Vagina (tissue), 2 donors: Measurements from ENCODE around the gene TUBA4B.

ENCODE experiments used
- POLR2A ChIP-seq, 2 donors: fragments of 450-650 bp; IDR thresholded peaks; one replicate each; pipeline ENCODE4 v1.6.1; 2017; ENCODE audit warnings: antibody characterized with exemption in 2 of 2, mild to moderate bottlenecking in 2 of 2, moderate library complexity in 2 of 2
- POLR2AphosphoS5 ChIP-seq, 2 donors: sonication (generic); formaldehyde crosslinking; IDR thresholded peaks; one replicate each; pipeline ENCODE4 v1.9.0; 2017; ENCODE audit warnings: antibody characterized with exemption in 2 of 2, mild to moderate bottlenecking in 2 of 2, low read depth in 1 of 2; ENCODE audit not compliant: insufficient read depth in 1 of 2
- TF ChIP-seq, protein P1 (sequence below), 3 experiments: fragments of 450-650 bp in 2 of 3; fragments of 200-600 bp in 1 of 3; sonication (generic) in 1 of 3; IDR thresholded peaks; one replicate each; pipeline ENCODE4 v1.5.1; 2017 to 2019; ENCODE audit warnings: antibody characterized with exemption in 3 of 3, mild to moderate bottlenecking in 2 of 3, moderate library complexity in 2 of 3

GRCh38 chr2:219261024-219261855, 8.2 kb downstream of the TUBA4B start:
- TF ChIP-seq POLR2AphosphoS5 (IDR thresholded peaks at IDR 0.05; ENCODE audit: insufficient read depth in 1 of 2, low read depth in 1 of 2) (no peak), POLR2A (IDR thresholded peaks at IDR 0.05) (no peak)
- TF ChIP-seq, protein P1, sequence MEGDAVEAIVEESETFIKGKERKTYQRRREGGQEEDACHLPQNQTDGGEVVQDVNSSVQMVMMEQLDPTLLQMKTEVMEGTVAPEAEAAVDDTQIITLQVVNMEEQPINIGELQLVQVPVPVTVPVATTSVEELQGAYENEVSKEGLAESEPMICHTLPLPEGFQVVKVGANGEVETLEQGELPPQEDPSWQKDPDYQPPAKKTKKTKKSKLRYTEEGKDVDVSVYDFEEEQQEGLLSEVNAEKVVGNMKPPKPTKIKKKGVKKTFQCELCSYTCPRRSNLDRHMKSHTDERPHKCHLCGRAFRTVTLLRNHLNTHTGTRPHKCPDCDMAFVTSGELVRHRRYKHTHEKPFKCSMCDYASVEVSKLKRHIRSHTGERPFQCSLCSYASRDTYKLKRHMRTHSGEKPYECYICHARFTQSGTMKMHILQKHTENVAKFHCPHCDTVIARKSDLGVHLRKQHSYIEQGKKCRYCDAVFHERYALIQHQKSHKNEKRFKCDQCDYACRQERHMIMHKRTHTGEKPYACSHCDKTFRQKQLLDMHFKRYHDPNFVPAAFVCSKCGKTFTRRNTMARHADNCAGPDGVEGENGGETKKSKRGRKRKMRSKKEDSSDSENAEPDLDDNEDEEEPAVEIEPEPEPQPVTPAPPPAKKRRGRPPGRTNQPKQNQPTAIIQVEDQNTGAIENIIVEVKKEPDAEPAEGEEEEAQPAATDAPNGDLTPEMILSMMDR (IDR thresholded peaks at IDR 0.05): no peak
